DOHH2 (cell line): ENCODE results near the gene ASTN1.

Source experiments
- H3F3A ChIP-seq: fragments of 200-600 bp; sonication (generic), shearing (Covaris generic); 2 replicates; pipeline ENCODE4 v1.6.0; 2016; ENCODE audit warnings: antibody characterized with exemption, mild to moderate bottlenecking; ENCODE audit not compliant: control insufficient read depth, insufficient read depth
- H3K27ac ChIP-seq: fragments of 200-600 bp; sonication (generic); 2 replicates; pipeline ENCODE4 v1.5.1; 2014; ENCODE audit warnings: low read depth, mild to moderate bottlenecking, low read length, moderate library complexity
- H3K27me3 ChIP-seq: fragments of 200-600 bp; sonication (generic); 2 replicates; pipeline ENCODE4 v1.6.1; 2014; ENCODE audit warnings: mild to moderate bottlenecking, low read length, mixed read lengths; ENCODE audit not compliant: control insufficient read depth
- H3K36me3 ChIP-seq: fragments of 200-600 bp; sonication (generic); 2 replicates; pipeline ENCODE4 v1.6.1; 2014; ENCODE audit warnings: mild to moderate bottlenecking, low read length, moderate library complexity, mixed read lengths; ENCODE audit not compliant: control insufficient read depth
- H3K4me1 ChIP-seq: fragments of 200-600 bp; sonication (generic); 2 replicates; pipeline ENCODE4 v1.6.1; 2014; ENCODE audit warnings: mild to moderate bottlenecking, low read length, mixed read lengths; ENCODE audit not compliant: control insufficient read depth
- H3K4me2 ChIP-seq: fragments of 200-600 bp; sonication (generic); 2 replicates; pipeline ENCODE4 v1.6.0; 2014; ENCODE audit warnings: mild to moderate bottlenecking, low read length, moderate library complexity
- H3K4me3 ChIP-seq: fragments of 200-600 bp; sonication (generic); 2 replicates; pipeline ENCODE4 v1.5.1; 2014; ENCODE audit warnings: mild to moderate bottlenecking, low read length, mixed read lengths
- H3K79me2 ChIP-seq: fragments of 200-600 bp; sonication (generic); 2 replicates; pipeline ENCODE4 v1.6.1; 2014; ENCODE audit warnings: mild to moderate bottlenecking, low read length, mixed read lengths; ENCODE audit not compliant: control insufficient read depth
- H3K9me2 ChIP-seq: fragments of 200-600 bp; sonication (generic); replicated peaks from 2 replicates; pipeline ENCODE4 v1.6.1; 2014; ENCODE audit warnings: mild to moderate bottlenecking, low read length, mixed read lengths; ENCODE audit not compliant: control insufficient read depth
- H3K9me3 ChIP-seq: fragments of 200-600 bp; sonication (generic); 2 replicates; pipeline ENCODE4 v1.6.1; 2014; ENCODE audit warnings: antibody characterized with exemption, low read length, mixed read lengths; ENCODE audit not compliant: control insufficient read depth, insufficient read depth
- H4K20me1 ChIP-seq: fragments of 200-600 bp; sonication (generic); 2 replicates; pipeline ENCODE4 v1.6.0; 2014; ENCODE audit warnings: low read depth, mild to moderate bottlenecking, antibody characterized with exemption, low read length, moderate library complexity; ENCODE audit not compliant: control insufficient read depth, insufficient read depth
- CTCF ChIP-seq: fragments of 200-600 bp; sonication (generic); IDR thresholded peaks from one replicate; pipeline ENCODE4 v1.5.1; 2014; ENCODE audit warnings: antibody characterized with exemption, mild to moderate bottlenecking, low read depth, low read length; ENCODE audit not compliant: poor library complexity, severe bottlenecking
- EZH2phosphoT487 ChIP-seq: fragments of 200-600 bp; sonication (generic); IDR thresholded peaks from 2 replicates; pipeline ENCODE4 v1.6.1; 2017; ENCODE audit warnings: borderline replicate concordance, mild to moderate bottlenecking, antibody characterized with exemption, low read length, moderate library complexity, mixed read lengths

ASTN1 gene

GRCh38 chr1:177011508-177011907 lies 153.0 kb downstream of the ASTN1 start:
- Histone ChIP-seq H3K27ac (no peak overlapping the region), H3K79me2 (no peaks in the 10 kb centered on the region), H3K27me3 (no peaks in the 10 kb centered on the region), H3K4me1 (no peaks in the 10 kb centered on the region), H3K4me3 (no peak overlapping the region), H3F3A (no peaks in the 10 kb centered on the region), H4K20me1 (no peaks in the 10 kb centered on the region), H3K4me2 (no peak overlapping the region), H3K9me3 (no peaks in the 10 kb centered on the region), H3K36me3 (no peaks in the 10 kb centered on the region), H3K9me2 (no peaks in the 10 kb centered on the region)
- TF ChIP-seq EZH2phosphoT487 (no peak), CTCF (no peak)

- no peaks in the 10 kb centered on the region for H3K79me2 ChIP-seq
- TF ChIP-seq EZH2phosphoT487 (no peak), CTCF (no peak)
- H3F3A ChIP-seq, result no peaks in the 10 kb centered on the region
- no peaks in the 10 kb centered on the region for H4K20me1 ChIP-seq
- no peaks in the 10 kb centered on the region for H3K9me3 ChIP-seq
- H3K9me2 ChIP-seq, result no peaks in the 10 kb centered on the region
- no peaks in the 10 kb centered on the region for H3K27me3 ChIP-seq
- H3K27ac ChIP-seq, result no peak overlapping the region
- H3K4me3 ChIP-seq, result no peak overlapping the region
- no peaks in the 10 kb centered on the region for H3K4me1 ChIP-seq
- H3K36me3 ChIP-seq, result no peaks in the 10 kb centered on the region
- H3K4me2 ChIP-seq, result no peak overlapping the region
These were observed 154.2 kb downstream of the ASTN1 start for GRCh38 chr1:177010211-177010825.

- TF ChIP-seq CTCF (no peak), EZH2phosphoT487 (no peak)
- H3K36me3 ChIP-seq, result no peaks in the 10 kb centered on the region
- H3K27ac ChIP-seq, result no peak overlapping the region
- H3F3A ChIP-seq, result no peaks in the 10 kb centered on the region
- H3K9me2 ChIP-seq, result no peaks in the 10 kb centered on the region
- no peak overlapping the region for H3K4me3 ChIP-seq
- no peaks in the 10 kb centered on the region for H3K9me3 ChIP-seq
- H4K20me1 ChIP-seq, result no peaks in the 10 kb centered on the region
- no peak overlapping the region for H3K4me2 ChIP-seq
- no peaks in the 10 kb centered on the region for H3K27me3 ChIP-seq
- no peaks in the 10 kb centered on the region for H3K79me2 ChIP-seq
- no peaks in the 10 kb centered on the region for H3K4me1 ChIP-seq
These were observed 155.9 kb downstream of the ASTN1 start for GRCh38 chr1:177008653-177009052.
